LNCaP clone FGC (cell line): ENCODE measurements around the gene GH2.
A peak's percentile ranks its signal among the peaks of the same experiment; 100 is the strongest.
"Not testable (repeated sequence)": the region's sequence is repeated elsewhere in the genome, so short reads cannot be mapped to it uniquely, and the experiment has no call there.

Source experiments
- DNase-seq: peaks from one replicate; pipeline ENCODE4 v3.0.0-alpha.2; 2011; ENCODE audit warnings: low read depth
- H3K4me3 ChIP-seq: 2 replicates; pipeline ENCODE4 v1.5.1; 2011; ENCODE audit warnings: mild to moderate bottlenecking, low read depth, low read length, control low read depth
- TF ChIP-seq, protein P1 (sequence below): IDR thresholded peaks from 2 replicates; pipeline ENCODE4 v1.5.1; 2012; ENCODE audit warnings: mild to moderate bottlenecking; ENCODE audit not compliant: control insufficient read depth, insufficient read depth; ENCODE audit errors: extremely low read depth

Gene GH2

DNA sequence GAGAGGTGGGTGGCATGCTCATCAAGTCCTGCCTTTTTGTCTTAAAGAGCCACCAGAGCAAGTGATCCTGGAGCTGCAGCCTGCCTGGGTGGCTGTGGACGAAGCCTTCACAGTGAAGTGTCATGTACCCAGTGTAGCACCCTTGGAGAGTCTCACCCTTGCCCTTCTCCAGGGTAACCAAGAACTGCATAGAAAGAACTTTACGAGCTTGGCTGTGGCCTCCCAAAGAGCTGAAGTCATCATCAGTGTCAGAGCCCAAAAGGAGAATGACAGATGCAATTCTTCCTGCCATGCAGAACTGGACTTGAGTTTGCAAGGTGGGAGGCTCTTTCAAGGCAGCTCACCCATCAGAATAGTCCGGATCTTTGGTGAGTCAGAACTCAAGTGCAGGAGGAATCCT, 22.5 kb downstream of the GH2 start:
- H3K4me3 ChIP-seq, result no peak overlapping the region
- TF ChIP-seq, protein P1, sequence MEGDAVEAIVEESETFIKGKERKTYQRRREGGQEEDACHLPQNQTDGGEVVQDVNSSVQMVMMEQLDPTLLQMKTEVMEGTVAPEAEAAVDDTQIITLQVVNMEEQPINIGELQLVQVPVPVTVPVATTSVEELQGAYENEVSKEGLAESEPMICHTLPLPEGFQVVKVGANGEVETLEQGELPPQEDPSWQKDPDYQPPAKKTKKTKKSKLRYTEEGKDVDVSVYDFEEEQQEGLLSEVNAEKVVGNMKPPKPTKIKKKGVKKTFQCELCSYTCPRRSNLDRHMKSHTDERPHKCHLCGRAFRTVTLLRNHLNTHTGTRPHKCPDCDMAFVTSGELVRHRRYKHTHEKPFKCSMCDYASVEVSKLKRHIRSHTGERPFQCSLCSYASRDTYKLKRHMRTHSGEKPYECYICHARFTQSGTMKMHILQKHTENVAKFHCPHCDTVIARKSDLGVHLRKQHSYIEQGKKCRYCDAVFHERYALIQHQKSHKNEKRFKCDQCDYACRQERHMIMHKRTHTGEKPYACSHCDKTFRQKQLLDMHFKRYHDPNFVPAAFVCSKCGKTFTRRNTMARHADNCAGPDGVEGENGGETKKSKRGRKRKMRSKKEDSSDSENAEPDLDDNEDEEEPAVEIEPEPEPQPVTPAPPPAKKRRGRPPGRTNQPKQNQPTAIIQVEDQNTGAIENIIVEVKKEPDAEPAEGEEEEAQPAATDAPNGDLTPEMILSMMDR, result no peak
- DNase-seq, result no peak

DNA sequence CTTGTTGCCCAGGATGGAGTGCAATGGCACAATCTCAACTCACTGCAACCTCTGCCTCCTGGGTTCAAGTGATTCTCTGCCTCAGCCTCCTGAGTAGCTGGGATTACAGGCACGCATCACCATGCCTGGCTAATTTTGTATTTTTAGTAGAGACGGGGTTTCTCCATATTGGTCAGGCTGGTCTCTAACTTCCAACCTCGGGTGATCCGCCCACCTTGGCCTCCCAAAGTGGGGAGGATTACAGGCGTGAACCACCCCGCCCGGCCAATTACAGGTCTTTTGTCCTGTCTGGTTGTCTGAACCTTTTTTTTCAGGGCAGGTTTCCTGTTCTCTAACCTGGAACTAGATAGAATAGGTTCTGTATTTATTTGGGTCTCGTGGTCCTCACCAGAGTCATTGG, 25.3 kb downstream of the GH2 start:
- not testable (repeated sequence) for H3K4me3 ChIP-seq, DNase-seq

DNA sequence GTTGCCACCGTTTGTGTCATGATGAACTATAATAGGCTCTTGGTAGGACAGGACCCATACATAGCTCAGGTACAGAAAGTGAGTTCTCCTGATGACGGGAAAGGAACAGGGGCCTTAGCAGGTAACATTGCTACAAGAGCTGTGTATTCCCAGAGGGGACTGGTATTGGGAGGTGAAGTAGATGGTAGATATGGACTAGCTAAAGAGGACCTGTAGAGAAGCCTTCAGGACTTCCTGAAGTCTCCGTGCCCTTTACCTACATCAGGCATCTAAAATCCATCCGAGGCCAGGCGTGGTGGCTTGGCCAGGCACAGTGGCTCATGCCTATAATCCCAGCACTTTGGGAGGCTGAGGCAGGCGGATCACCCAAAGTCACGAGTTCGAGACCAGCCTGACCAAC, 26.6 kb downstream of the GH2 start:
- TF ChIP-seq, protein P1, result no peak
- no peak overlapping the region for H3K4me3 ChIP-seq
- DNase-seq, result no peak

DNA sequence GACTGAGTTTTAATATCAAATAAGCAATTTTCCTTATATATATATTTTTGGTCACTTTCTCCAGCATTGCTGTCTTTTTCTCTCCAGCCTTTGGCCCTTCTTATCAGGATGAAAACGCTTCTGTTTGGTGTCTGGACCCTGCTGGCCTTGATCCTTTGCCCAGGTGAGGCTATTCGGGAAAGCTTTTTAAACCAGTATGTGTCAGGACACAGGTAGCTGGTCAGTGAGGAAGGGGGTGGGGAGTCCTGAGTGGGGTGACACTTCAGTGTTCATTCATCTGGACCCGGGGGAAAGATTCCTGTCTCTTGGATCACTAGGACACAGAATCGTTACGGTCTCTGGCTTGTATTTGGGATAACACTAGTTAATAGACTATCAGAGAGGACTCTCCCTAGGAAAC, 27.0 kb downstream of the GH2 start:
- H3K4me3 ChIP-seq, result no peak overlapping the region
- no peak for DNase-seq
- TF ChIP-seq, protein P1, result no peak

DNA sequence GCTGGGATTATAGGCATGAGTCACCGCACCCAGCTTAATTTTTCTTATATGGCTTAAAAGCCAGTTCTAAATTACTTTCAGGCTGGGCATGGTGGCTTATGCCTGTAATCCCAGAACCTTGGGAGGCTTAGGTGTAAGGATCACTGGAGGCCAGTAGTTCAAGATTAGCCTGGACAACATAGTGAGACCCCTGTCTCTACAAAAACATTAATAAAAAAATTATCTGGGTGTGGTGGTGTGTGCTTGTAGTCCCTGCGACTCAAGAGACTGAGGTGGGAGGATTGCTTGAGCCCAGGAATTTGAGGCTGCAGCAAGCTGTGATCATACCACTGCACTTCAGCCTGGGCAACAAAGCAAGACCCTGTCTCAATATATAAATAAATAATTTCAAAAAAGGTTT, 28.5 kb downstream of the GH2 start:
- TF ChIP-seq, protein P1, result no peak
- DNase-seq, result no peak
- no peak overlapping the region for H3K4me3 ChIP-seq

DNA sequence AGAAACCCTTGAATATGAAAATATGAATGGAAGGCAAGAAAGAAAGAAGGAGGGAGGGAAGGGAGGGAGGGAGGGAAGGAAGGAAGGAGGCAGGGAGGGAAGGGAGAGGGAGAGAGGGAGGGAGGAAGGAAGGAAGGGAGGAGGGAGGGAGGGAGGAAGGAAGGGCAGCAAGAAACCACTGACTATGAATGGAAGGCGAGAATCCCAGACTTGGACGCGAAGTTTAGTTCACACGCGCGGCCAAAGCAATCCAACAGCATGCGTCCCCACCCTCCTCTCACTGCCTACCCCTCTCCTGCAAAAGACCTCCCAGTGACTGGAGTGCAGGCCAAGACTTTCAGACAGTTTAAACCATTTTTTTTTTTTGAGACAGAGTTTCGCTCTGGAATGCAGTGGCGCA, 31.3 kb downstream of the GH2 start:
- DNase-seq, result no peak
- H3K4me3 ChIP-seq, result no peak overlapping the region
- TF ChIP-seq, protein P1, result no peak

DNA sequence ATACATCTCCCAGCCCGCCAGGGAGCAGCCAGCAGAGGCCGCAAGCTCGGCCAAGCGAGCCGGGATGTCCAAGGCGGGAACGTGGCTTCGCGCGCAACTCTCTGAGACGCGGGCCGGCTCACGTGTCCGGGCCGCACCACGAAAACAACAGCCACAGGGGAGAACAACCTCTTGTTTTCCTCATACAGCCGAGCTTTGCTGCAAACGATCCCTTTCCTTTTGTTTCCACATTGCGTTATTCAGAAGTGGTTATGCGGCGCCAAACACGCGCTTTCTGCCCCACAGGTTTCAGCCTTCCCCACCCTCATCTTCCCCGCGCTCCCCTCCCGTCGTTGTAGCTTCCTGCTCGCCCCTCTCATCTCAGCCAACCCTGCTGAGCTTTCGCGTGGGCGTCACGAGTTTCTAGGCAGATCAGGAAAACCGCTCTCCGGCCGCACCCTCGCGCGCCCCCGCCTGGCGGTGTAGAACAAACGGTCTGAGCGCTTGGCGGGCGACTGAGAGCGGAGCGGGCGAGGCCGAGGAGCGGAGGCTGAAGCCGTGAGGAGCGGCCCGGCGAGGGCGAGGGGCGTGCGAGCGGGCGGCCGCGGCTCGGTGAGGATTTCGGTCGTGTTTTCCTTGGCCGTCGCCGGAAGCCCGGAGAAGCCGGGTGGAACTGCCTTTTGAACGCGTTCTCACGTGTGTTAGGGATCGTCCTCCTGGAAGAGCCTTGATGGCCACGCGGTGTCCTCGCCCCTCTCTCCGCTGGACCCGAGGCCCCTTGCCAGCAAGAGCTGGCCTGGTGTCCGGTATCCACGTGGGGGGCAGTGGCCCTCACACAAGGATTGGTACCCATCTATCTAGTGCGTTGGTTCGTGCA, 32.7 kb downstream of the GH2 start:
- H3K4me3 ChIP-seq, result no peak overlapping the region
- no peak for DNase-seq
- TF ChIP-seq, protein P1, result 0 out of 2 replicates have a peak, but pooled peaks have one; percentile 17
